Measurements from ENCODE around the gene LONP1.
"Not testable (repeated sequence)": the region's sequence is repeated elsewhere in the genome, so short reads cannot be mapped to it uniquely, and the experiment has no call there.

The LONP1 gene

GRCh38 chr19:5711025-5711424, 8.9 kb downstream of the LONP1 start:
- no peak for DNase-seq

- DNase-seq: no peak
Observed at GRCh38 chr19:5707576-5708575, 12.1 kb downstream of the LONP1 start.

GRCh38 chr19:5706876-5707573, 12.9 kb downstream of the LONP1 start:
- no peak for DNase-seq

DNA sequence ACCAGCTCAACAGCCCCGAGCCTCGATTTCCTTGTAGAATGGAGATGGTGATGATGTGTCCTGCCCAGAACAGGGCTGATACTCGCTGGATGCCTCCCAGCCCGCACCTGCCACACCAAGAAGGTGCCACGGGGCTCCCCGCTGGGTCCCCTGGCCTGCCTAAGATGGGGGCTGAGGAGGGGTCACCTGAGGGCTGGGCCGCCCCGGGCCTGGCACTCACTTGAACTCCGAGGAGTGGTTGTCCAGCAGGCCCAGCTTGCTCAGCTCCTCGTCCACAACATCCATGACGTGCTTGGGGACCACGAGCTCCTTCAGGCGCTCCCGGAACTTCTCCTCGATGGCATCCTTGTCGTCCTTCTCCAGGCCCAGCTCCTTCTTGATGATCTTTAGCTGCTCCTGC, 14.4 kb downstream of the LONP1 start:
- DNase-seq: no peak

GRCh38 chr19:5703819-5704818, 15.8 kb downstream of the LONP1 start:
- DNase-seq: no peak

DNA sequence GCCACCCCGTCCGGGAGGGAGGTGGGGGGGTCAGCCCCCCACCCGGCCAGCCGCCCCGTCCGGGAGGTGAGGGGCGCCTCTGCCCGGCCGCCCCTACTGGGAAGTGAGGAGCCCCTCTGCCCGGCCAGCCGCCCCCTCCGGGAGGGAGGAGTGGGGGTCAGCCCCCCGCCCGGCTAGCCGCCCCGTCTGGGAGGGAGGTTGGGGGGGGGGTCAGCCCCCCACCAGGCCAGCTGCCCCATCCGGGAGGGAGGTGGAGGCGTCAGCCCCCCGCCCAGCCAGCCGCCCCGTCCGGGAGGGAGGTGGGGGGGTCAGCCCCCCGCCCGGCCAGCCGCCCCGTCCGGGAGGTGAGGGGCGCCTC, 17.9 kb downstream of the LONP1 start:
- DNase-seq: not testable (repeated sequence)

DNA sequence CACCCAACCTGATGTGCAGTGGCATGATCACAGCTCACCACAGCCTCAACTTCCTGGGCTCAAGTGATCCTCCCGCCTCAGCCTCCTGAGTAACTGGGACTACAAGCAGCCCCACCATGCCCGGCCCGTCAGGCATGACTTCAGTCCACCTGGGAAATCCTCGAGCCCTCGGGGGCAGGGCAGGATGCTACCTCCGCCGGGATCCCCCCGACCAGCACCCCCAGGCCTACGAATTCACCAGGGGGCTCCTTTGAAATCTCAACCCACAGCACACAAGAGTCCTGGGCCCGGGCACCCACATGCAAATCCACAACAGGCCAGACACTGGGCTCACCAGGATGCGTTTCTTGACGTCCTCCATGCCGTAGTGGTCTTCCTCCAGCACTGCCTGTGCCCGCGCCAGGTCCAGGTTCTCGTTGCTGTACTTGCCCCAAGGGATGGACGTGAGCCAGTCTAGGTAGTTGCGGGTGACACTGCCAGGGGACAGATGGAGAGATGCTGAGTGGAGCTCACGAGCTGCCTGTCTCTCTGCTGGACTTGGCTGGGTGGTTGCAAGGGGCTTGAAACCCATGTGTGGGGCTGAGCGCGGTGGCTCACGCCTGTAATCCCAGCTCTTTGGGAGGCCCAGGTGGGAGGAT, 19.4 kb downstream of the LONP1 start:
- no peak for DNase-seq

GRCh38 chr19:5698635-5699422, 21.1 kb downstream of the LONP1 start:
- no peak for DNase-seq

DNA sequence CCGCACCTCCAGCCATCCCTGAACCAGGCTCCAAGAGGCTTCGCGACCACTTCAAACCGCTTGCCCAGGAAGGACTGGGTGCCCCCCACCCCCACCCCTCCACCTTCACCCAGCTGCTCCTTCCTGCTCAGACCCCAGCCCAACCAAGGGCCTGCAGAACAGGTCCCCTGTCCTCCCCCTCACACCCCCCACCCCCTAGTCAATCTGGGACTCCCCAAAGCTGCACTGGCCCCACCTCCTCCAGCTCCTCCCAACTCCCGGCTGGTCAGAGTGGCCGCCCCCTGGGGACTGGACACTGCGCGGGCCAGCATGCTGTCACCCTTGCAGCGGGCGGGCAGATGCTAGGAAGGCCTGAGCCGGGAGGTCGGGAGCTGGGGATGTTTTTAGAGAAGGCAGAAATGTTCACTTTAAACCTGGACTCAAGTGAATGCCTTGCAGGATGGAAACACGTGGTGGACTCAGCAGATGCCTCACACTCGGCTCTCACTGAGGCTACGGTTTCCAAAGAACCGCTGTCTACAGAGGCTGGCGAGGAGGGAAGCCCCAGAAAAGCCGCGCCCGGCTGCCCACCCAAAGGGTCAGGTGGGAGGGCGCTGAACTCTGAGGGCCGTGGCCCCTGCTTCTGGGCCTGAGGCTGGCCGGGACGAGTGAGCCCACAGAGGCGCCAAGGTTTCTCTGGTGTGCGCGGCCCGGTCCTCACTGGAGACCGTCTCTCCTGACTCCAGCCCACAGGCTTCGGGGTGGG, 21.9 kb downstream of the LONP1 start:
- no peak for DNase-seq

GRCh38 chr19:5697022-5697889, 22.7 kb downstream of the LONP1 start:
- DNase-seq: no peak

DNA sequence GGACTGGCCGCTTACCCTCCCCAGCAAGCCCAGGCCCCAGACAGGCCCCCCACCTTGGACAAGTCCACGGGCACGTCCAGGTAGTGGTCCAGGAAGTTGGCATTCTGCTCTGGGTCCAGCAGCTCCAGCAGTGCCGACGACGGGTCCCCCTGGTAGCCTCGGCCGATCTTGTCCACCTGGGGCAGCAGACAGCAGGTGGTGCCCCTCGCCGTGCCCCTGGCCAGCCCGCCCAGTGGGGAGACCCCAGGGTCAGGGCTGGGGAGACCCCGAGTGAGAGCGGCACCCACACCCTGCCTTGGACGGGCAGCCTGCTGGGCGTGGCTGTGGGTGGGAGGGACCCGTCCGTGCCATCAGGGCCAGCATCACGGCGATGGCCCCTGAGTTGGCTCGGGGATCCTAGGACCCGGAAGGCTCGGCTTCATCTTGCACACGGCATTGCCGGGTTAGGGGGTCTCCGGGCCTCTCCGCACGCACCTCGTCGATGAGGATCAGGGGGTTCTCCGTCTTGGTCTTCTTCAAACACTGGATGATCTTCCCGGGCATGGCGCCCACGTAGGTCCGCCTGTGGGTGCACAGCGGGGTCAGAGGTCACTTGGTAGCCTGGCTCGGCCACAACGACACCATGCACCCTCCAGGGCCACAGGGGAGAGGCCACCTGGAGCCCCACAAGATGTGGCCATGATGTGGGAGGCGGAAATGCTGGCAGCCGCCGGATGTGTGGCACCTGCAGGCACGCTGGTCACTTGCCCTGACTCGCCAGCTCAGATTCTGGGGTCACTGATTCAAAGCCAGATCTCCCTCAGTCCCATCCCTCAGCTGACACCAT, 23.5 kb downstream of the LONP1 start:
- no peak for DNase-seq

- no peak for DNase-seq
Observed at GRCh38 chr19:5695649-5696195, 24.2 kb downstream of the LONP1 start.

DNA sequence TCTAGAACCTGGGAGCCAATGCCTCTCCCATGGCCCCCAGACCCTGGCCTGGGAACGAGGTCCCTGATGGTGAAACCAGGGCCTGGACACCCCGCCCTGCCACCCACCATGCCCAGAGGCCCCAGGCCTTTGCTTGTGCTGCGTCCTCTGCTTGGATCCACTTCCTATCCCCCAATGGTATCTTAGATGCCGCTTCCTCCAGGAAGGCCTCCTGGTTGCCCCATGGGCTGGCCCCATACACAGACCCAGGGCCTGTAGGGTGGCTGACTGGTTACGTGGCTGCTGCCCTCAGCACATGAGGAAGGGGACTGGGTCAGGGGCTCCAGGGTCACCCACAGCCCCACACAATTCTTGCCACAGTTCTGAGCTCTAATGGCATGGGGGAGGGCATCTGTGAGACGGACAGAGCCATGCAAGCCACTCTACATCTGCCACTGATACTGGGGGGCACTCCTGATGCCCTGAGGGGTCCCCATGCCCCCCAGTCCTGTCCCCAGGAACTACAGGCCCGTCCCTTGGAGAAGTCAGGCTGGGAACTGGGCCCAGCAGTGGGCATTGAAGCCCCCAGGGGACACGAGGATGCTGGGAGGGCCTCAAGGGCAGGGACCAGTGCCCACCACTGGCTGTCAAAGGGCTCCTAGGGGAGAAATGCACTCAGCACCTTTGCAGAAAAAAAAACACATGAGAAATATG, 24.8 kb downstream of the LONP1 start:
- no peak for DNase-seq

GRCh38 chr19:5694167-5694955, 25.6 kb downstream of the LONP1 start:
- no peak for DNase-seq

DNA sequence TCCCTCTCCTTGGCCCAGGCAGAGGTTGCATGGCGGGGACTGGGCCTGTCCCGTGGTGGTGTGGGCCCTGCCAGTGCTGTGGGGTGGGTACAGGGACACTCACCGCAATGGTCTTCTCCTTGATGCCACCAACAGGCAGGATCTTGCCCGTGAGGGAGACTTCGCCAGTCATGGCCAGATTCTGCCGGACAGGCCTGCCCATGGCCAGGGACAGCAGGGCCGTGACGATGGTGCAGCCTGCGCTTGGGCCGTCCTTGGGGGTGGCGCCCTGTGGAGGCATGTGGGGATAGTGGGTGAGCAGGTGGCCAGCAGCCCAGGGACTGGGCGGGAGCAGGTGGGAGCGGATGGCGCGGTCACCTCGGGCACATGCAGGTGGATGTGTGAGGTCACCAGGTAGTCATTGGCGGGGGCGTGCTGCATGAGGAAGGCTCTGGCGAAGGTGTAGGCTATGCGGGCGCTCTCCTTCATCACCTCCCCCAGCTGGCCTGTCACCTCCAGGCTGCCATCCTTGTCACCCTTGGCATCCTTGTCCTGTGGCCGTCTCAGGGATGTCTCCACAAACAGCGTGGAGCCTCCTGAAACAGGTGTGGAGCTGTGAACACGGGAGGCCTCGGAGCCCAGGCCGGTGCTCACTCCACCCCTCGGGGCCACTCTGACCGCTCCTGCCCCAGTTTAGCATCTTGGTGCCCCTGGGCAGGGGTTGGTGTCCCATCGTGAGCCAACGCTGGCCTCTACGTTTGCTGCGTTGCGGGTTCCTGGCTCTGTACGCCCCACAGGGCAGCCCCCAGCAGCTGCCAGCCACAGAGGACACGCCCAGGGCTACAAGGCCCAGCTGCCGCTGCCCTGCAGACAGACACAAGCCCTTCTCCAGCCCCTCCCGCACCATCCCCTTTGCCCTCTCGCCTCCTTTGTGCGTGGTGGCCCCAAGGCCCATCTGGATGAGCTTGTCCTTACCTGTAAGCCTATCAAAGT, 26.5 kb downstream of the LONP1 start:
- DNase-seq: no peak

DNA sequence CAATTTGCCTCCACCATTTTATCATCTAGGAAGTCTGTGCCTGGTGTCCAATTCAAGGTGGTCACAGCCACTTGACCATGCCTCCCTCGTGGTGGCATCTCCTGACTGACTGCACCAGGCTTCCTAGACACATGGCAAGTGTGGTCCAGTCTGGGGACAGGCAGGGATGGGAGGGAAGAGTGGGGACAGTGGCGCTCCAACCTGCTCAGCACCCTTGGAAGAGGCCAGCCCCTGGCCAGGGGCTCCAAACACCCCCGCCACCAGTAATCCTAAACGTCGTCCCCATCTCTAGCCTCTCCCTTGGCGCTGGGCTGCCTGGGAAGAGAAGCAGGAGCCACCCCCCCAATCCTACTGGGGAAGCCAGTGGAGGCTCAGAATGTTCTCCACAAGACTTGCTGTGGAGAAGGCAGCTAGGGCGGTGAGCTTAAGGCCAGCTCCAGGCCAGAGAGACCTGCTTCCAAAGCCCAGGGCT, 27.2 kb downstream of the LONP1 start:
- no peak for DNase-seq
